GM23248 (cell line): ENCODE results near the gene TMX1.

Source experiments
- EZH2 ChIP-seq: fragments of 200-600 bp; sonication (generic); IDR thresholded peaks from 2 replicates; pipeline ENCODE4 v1.6.1; 2018; ENCODE audit warnings: antibody characterized with exemption, mild to moderate bottlenecking; ENCODE audit not compliant: insufficient read depth, poor library complexity, severe bottlenecking
- EZH2phosphoT487 ChIP-seq: fragments of 200-600 bp; sonication (generic); IDR thresholded peaks from 2 replicates; pipeline ENCODE4 v1.6.1; 2018; ENCODE audit warnings: antibody characterized with exemption, moderate library complexity, mild to moderate bottlenecking, low read depth; ENCODE audit not compliant: insufficient read depth

GRCh38 chr14:51290132-51290531 is 50.1 kb downstream of the TMX1 start:
- TF ChIP-seq EZH2: no peak
- TF ChIP-seq EZH2phosphoT487: no peak
